ENCODE results near the gene SMIM35. TPM values are rescaled to one million over a fixed set of nuclear protein-coding genes. Genes with fewer than 3 reads are reported as not detected.
A peak's percentile ranks its signal among the peaks of the same experiment; 100 is the strongest.
"Not testable (repeated sequence)": the region's sequence is repeated elsewhere in the genome, so short reads cannot be mapped to it uniquely, and the experiment has no call there.

Gene SMIM35
- polyA plus RNA-seq, 1 donor = 0.46 TPM

DNA sequence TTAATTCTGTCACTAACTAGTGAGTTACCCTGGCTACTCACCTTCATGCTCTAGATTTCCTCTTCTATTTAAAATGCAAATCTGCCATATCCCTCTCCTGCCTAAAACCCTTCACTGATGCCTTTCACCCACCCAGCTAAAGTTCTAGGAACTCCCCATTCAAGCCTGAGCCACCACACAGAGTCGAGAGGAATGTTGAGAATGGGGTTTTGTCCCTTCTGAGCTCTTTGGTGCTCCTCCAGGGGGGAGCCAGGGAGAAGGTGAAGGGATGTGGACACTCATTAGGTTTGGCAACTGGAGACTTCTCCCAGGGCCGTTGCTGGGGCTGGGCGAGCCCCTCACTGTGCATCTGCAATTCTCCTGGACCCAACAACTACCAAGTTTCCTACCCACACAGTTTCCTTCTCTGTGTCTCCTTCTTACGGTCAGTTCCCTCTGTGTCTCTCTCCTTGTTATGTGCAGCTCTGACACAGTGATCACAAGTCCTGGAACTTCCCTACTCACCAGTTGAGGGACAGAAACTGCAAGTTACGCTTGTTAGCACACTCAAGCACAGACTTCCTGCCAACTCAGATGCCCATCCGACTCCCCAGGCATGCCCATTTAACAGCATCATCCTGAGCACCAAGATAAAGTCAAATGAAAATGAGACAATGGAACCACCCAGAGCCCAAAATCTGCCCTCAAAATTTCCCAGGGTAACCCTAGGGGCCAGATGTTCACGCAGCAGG is 107.1 kb downstream of the SMIM35 start:
- Histone ChIP-seq H3K27ac (ENCODE audit: low read length) (no peak overlapping the region), H3K36me3 (ENCODE audit: control insufficient read depth, insufficient read depth, low read length) (no peaks in the 10 kb centered on the region), H3K4me1 (ENCODE audit: control insufficient read depth, insufficient read depth, low read length) (no peaks in the 10 kb centered on the region), H3K27me3 (ENCODE audit: control insufficient read depth, insufficient read depth, low read length) (no peaks in the 10 kb centered on the region), H3K4me3 (ENCODE audit: low read length) (no peak overlapping the region), H3K9me3 (ENCODE audit: control insufficient read depth, low read depth, low read length) (no peaks in the 10 kb centered on the region)
- no peak for DNase-seq
- no CpG with 5 or more reads among the region's 7 CpGs for WGBS (ENCODE audit: insufficient coverage, low lambda C conversion rate)

DNA sequence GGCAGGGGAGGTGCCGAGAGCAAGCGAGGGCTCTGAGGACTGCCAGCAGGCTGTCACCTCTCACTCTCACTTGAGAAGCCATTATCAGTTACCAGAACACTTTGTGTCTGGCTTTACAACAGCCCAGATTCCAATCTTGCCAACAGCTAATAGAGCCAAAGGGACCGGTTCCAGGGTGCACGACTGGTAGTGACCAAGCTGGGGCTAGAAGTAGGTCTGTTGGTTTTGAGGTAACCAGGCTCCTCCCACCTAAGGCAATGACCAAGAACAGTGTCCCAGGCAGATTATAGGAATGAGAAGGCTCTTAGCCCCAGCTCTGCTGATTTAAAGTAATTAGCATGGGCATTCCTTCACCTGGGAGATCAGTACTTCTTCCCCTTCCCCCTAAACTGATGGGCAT is 107.8 kb downstream of the SMIM35 start:
- no peaks in the 10 kb centered on the region for H3K4me1 ChIP-seq (ENCODE audit: control insufficient read depth, insufficient read depth, low read length)
- no peaks in the 10 kb centered on the region for H3K36me3 ChIP-seq (ENCODE audit: control insufficient read depth, insufficient read depth, low read length)
- H3K4me3 ChIP-seq (ENCODE audit: low read length) = no peak overlapping the region
- no peak overlapping the region for H3K27ac ChIP-seq (ENCODE audit: low read length)
- no peaks in the 10 kb centered on the region for H3K27me3 ChIP-seq (ENCODE audit: control insufficient read depth, insufficient read depth, low read length)
- no peak for DNase-seq
- H3K9me3 ChIP-seq (ENCODE audit: control insufficient read depth, low read depth, low read length) = no peaks in the 10 kb centered on the region
- no CpG with 5 or more reads among the region's 4 CpGs for WGBS (ENCODE audit: insufficient coverage, low lambda C conversion rate)

- H3K27me3 ChIP-seq (ENCODE audit: control insufficient read depth, insufficient read depth, low read length); H3K4me1 ChIP-seq (ENCODE audit: control insufficient read depth, insufficient read depth, low read length); H3K4me3 ChIP-seq (ENCODE audit: low read length); H3K9me3 ChIP-seq (ENCODE audit: control insufficient read depth, low read depth, low read length); H3K36me3 ChIP-seq (ENCODE audit: control insufficient read depth, insufficient read depth, low read length); DNase-seq; H3K27ac ChIP-seq (ENCODE audit: low read length): not testable (repeated sequence)
- WGBS (ENCODE audit: insufficient coverage, low lambda C conversion rate) = no CpG with 5 or more reads among the region's 36 CpGs
These were observed 108.4 kb downstream of the SMIM35 start for GRCh38 chr11:117978291-117978910.

- H3K4me3 ChIP-seq (ENCODE audit: low read length); H3K9me3 ChIP-seq (ENCODE audit: control insufficient read depth, low read depth, low read length); H3K27me3 ChIP-seq (ENCODE audit: control insufficient read depth, insufficient read depth, low read length); DNase-seq; H3K4me1 ChIP-seq (ENCODE audit: control insufficient read depth, insufficient read depth, low read length); H3K36me3 ChIP-seq (ENCODE audit: control insufficient read depth, insufficient read depth, low read length); H3K27ac ChIP-seq (ENCODE audit: low read length): not testable (repeated sequence)
- no CpG with 5 or more reads among the region's 23 CpGs for WGBS (ENCODE audit: insufficient coverage, low lambda C conversion rate)
These were observed 109.0 kb downstream of the SMIM35 start for GRCh38 chr11:117977612-117978264.

DNA sequence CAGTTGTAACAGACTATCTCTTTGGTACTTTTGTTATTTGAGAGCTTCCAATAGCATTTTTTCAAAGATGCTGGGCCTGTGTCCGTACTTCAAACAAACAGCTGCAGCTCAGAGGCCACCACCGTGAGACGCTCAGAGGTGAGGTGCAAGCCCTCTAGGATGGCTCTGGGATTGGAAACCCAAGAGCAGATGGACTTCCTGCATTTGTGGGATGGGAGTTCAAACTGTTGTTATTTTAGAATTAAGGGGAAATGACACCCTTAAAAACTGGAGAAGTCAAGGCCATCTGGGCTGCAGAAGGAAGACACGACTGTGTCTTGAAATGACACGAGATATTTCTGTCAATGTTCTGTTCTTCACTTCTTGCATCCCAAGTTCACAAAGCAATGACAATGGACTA is 109.7 kb downstream of the SMIM35 start:
- Histone ChIP-seq H3K27me3 (ENCODE audit: control insufficient read depth, insufficient read depth, low read length) (no peaks in the 10 kb centered on the region), H3K9me3 (ENCODE audit: control insufficient read depth, low read depth, low read length) (no peaks in the 10 kb centered on the region), H3K4me3 (ENCODE audit: low read length) (no peak overlapping the region), H3K27ac (ENCODE audit: low read length) (no peak overlapping the region), H3K4me1 (ENCODE audit: control insufficient read depth, insufficient read depth, low read length) (peaks cover 9% of the 10 kb centered on the region), H3K36me3 (ENCODE audit: control insufficient read depth, insufficient read depth, low read length) (no peaks in the 10 kb centered on the region)
- DNase-seq = no peak
- WGBS (ENCODE audit: insufficient coverage, low lambda C conversion rate) = no CpG with 5 or more reads among the region's 5 CpGs

DNA sequence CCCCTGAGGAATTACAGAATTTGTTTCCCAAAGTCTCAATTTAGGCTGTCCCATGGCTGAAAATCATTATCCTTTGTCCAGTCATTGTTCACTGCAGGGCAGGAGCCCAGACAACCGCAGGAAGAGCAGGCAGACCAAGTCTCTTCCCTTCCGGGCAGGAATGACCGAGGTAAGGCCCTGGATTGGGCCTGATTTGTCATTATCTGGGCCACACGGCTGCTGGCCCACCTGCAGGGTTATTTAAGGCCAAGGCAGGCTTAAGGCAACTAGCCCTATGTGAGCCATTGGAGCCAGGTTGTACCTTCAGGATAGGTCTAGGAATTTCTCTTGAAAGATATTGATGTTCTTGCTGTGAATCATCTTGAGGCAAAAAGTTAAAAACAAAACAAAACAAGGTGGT is 110.3 kb downstream of the SMIM35 start:
- Histone ChIP-seq H3K36me3 (ENCODE audit: control insufficient read depth, insufficient read depth, low read length) (no peaks in the 10 kb centered on the region), H3K27me3 (ENCODE audit: control insufficient read depth, insufficient read depth, low read length) (no peaks in the 10 kb centered on the region), H3K27ac (ENCODE audit: low read length) (no peak overlapping the region), H3K4me3 (ENCODE audit: low read length) (no peak overlapping the region), H3K4me1 (ENCODE audit: control insufficient read depth, insufficient read depth, low read length) (peaks cover 9% of the 10 kb centered on the region), H3K9me3 (ENCODE audit: control insufficient read depth, low read depth, low read length) (no peaks in the 10 kb centered on the region)
- DNase-seq = no peak
- no CpG with 5 or more reads among the region's 4 CpGs for WGBS (ENCODE audit: insufficient coverage, low lambda C conversion rate)

- Histone ChIP-seq H3K27me3 (ENCODE audit: control insufficient read depth, insufficient read depth, low read length) (no peaks in the 10 kb centered on the region), H3K4me3 (ENCODE audit: low read length) (no peak overlapping the region), H3K36me3 (ENCODE audit: control insufficient read depth, insufficient read depth, low read length) (no peaks in the 10 kb centered on the region), H3K9me3 (ENCODE audit: control insufficient read depth, low read depth, low read length) (no peaks in the 10 kb centered on the region), H3K4me1 (ENCODE audit: control insufficient read depth, insufficient read depth, low read length) (peaks cover 9% of the 10 kb centered on the region), H3K27ac (ENCODE audit: low read length) (no peak overlapping the region)
- DNase-seq = peak in 1 of 2 donors; percentile 36
- 80% methylated on average over 1 of the region's 4 CpGs for WGBS (ENCODE audit: insufficient coverage, low lambda C conversion rate)
These were observed 113.3 kb downstream of the SMIM35 start for GRCh38 chr11:117973503-117973860.

DNA sequence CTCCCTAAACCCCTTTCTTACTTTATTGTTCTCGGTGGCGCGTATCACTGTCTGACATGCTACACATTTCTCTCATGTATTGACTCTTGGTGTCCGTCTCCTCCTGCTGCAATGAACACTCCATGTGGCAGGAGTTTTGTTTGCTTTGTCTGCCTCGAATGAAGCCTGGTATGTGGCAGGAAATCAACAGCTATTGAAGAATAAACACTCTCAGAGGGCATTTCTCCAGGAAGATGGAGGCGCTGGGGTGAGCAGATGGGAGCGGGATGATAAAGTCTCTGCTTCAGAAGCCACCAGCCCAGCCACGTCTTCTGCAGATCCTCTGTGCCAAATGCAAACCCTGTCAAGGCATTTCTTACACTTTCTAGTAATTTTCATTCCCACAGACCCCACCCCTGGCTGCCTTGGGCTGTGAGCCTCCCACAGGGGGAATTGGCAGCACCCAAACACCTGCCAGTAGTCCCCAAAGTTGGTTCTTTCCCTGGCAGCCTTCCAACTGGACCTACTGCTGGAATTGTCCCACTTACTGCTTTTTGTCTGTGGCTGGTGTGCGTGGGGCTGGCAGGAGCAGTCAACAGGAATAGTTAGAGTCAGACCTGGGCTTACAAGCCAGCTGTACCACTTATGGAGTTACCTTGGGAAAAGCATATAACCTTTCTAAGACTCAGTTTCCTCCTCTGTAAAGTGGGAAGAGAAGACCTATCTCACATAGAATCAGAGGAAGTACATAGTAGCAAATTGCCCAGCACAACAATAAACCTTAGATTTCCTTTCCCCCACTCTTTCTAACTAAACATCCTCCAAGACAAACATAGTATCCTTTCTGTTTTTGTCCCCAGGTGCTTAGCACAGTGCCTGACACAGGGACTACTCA is 113.9 kb downstream of the SMIM35 start:
- no peaks in the 10 kb centered on the region for H3K9me3 ChIP-seq (ENCODE audit: control insufficient read depth, low read depth, low read length)
- no CpG with 5 or more reads among the region's 9 CpGs for WGBS (ENCODE audit: insufficient coverage, low lambda C conversion rate)
- no peak overlapping the region for H3K27ac ChIP-seq (ENCODE audit: low read length)
- H3K36me3 ChIP-seq (ENCODE audit: control insufficient read depth, insufficient read depth, low read length) = no peaks in the 10 kb centered on the region
- H3K4me1 ChIP-seq (ENCODE audit: control insufficient read depth, insufficient read depth, low read length) = peaks cover 9% of the 10 kb centered on the region
- no peak overlapping the region for H3K4me3 ChIP-seq (ENCODE audit: low read length)
- DNase-seq = peak in 1 of 2 donors; percentile 41
- H3K27me3 ChIP-seq (ENCODE audit: control insufficient read depth, insufficient read depth, low read length) = no peaks in the 10 kb centered on the region

DNA sequence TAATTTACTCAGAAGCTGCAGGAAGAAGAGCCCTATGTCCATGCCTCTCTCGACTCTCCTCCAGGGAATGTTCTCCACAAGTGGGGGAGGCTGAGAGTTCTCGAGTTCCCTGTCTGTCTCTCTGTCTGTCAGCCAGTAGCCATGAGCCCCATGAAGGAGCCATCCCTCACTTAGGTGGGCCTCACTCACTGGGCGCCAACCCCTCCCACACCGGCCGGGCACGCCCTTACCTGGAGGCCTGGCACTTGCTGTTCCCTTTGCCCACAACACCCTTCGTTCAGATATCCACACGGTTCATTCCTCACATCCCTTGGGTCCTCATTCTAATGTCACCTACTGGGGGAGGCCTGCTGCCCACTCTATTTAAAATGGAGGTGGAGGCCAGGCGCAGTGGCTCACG is 114.7 kb downstream of the SMIM35 start:
- no peaks in the 10 kb centered on the region for H3K27me3 ChIP-seq (ENCODE audit: control insufficient read depth, insufficient read depth, low read length)
- no peaks in the 10 kb centered on the region for H3K36me3 ChIP-seq (ENCODE audit: control insufficient read depth, insufficient read depth, low read length)
- H3K4me1 ChIP-seq (ENCODE audit: control insufficient read depth, insufficient read depth, low read length) = peaks cover 9% of the 10 kb centered on the region
- H3K9me3 ChIP-seq (ENCODE audit: control insufficient read depth, low read depth, low read length) = no peaks in the 10 kb centered on the region
- no peak overlapping the region for H3K4me3 ChIP-seq (ENCODE audit: low read length)
- no peak overlapping the region for H3K27ac ChIP-seq (ENCODE audit: low read length)
- no peak for DNase-seq
- WGBS (ENCODE audit: insufficient coverage, low lambda C conversion rate) = 100% methylated on average over 2 of the region's 10 CpGs

DNA sequence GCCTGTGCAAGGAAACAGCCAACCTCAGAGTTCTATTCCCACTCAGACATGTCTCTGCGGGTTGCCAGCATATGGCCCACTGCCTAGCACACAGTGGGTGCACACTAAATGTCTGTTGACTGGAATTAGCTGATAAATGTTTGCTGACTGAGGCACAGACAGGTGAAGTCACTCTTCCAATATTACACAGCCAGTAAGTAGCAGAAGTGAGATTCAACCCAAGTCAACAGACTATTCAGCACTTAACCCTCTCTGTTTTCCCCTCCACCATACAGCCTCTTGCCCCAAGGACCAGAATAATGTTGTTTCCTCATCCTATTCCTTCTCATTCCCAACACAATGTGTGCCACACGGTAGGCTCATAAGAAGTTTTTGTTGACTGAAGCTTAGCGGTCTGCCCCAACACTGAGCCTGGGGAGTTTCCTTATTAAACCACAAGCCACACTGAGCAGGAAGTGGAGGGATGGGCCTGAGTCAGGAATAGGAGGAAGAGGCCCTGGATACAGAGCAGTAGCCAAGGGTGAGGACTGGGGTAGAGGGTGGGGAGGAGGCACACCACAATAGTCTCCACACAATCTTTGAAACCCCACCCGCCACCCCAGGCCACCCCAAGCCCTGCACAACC is 116.3 kb downstream of the SMIM35 start:
- Histone ChIP-seq H3K27ac (ENCODE audit: low read length) (no peak overlapping the region), H3K27me3 (ENCODE audit: control insufficient read depth, insufficient read depth, low read length) (no peaks in the 10 kb centered on the region), H3K4me3 (ENCODE audit: low read length) (no peak overlapping the region), H3K36me3 (ENCODE audit: control insufficient read depth, insufficient read depth, low read length) (no peaks in the 10 kb centered on the region), H3K9me3 (ENCODE audit: control insufficient read depth, low read depth, low read length) (no peaks in the 10 kb centered on the region), H3K4me1 (ENCODE audit: control insufficient read depth, insufficient read depth, low read length) (peaks cover 9% of the 10 kb centered on the region)
- WGBS (ENCODE audit: insufficient coverage, low lambda C conversion rate) = no CpG with 5 or more reads among the region's 4 CpGs
- DNase-seq = no peak

Data from large intestine (tissue), 3 donors.